ENCODE data around the gene PKMYT1.

The PKMYT1 gene

DNA sequence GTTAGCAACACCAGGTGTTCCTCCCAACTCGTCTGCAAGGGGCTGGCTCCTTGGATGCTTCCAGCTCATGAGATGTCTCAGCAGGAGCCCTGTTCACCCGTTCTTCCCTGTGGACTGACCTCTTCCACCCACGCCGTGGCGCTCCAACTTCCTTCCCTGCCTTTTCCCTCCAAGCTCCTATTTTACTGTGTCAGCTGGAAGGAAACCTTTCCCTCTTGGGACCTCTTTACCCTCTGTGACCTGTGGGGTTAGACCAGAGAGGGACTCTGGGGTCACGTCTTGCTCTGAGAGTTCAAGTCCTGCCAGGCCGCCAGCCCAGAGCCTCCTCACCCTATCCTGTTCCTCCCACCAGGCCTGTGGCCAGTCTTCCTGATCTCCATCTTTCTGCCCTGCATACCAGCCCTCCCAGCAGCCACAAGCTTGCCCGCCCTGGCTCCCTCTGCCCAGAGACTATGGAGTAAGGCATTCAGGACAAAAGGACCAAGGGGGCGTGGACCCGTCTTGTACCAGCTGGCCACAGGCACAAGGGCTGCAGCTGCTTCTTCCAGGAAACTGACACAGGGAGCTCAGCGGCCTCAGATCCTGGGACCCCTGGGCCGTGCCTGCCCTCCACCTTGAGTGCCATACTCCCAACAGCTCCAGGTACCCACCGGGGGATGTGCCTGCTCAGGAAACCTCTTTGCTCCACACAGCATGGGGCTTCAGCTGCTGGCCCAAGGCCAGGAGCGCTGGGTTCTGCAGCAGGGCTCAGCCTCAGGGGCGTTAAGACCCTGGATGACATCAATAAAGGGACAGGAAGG lies 8.1 kb downstream of the PKMYT1 start:
- no peaks in the 10 kb centered on the region for H3K36me3 ChIP-seq (ENCODE audit: insufficient read depth, low read length)
- no peak overlapping the region for H3K4me3 ChIP-seq (ENCODE audit: low read depth, low read length)
- H3K4me1 ChIP-seq (ENCODE audit: control insufficient read depth, insufficient read depth, low read length, unreplicated experiment), result peaks cover 9% of the 10 kb centered on the region

DNA sequence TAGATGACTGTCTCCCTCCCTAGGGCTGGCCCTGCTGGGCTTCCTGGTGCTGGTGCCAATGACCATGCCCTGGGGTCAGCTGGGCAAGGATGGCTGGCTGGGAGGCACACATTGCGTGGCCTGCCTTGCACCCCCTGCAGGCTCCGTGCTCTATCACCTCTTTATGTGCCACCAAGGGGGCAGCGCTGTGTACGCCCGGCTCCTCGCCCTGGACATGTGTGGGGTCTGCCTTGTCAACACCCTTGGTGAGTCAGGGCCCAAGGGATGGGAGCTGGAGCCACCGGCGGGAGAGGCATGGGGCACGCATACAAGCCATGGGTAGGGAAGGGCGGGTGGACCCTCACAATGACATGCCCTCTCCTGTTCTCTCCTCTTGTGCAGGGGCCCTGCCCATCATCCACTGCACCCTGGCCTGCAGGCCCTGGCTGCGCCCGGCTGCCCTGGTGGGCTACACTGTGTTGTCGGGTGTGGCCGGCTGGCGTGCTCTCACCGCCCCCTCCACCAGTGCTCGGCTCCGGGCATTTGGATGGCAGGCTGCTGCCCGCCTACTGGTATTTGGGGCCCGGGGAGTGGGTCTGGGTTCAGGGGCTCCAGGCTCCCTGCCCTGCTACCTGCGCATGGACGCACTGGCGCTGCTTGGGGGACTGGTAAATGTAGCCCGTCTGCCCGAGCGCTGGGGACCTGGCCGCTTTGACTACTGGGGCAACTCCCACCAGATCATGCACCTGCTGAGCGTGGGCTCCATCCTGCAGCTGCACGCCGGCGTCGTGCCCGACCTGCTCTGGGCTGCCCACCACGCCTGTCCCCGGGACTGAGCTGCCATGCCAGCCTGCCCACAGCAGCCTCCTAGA lies 8.9 kb downstream of the PKMYT1 start:
- Histone ChIP-seq H3K27ac (ENCODE audit: low read depth, low read length) (no peak overlapping the region), H3K4me3 (ENCODE audit: low read depth, low read length) (peak overlapping the region; percentile 94; the same call in 1 of the 2 replicates), H2AFZ (ENCODE audit: low read length, unreplicated experiment) (no peak overlapping the region), H3K36me3 (ENCODE audit: insufficient read depth, low read length) (no peaks in the 10 kb centered on the region), H3K79me2 (ENCODE audit: control insufficient read depth, insufficient read depth, low read length, unreplicated experiment) (no peaks in the 10 kb centered on the region), H3K4me1 (ENCODE audit: control insufficient read depth, insufficient read depth, low read length, unreplicated experiment) (peaks cover 9% of the 10 kb centered on the region), H3K27me3 (ENCODE audit: insufficient read depth, low read length) (peaks cover 18% of the 10 kb centered on the region; the same call in 1 of the 2 replicates)

More for the DNA sequence above, 8.1 kb downstream of the PKMYT1 start:
- H3K27ac ChIP-seq (ENCODE audit: low read depth, low read length), result no peak overlapping the region
- no peaks in the 10 kb centered on the region for H3K79me2 ChIP-seq (ENCODE audit: control insufficient read depth, insufficient read depth, low read length, unreplicated experiment)
- peaks cover 10% of the 10 kb centered on the region; the same call in 1 of the 2 replicates for H3K27me3 ChIP-seq (ENCODE audit: insufficient read depth, low read length)
- H2AFZ ChIP-seq (ENCODE audit: low read length, unreplicated experiment), result no peak overlapping the region

DNA sequence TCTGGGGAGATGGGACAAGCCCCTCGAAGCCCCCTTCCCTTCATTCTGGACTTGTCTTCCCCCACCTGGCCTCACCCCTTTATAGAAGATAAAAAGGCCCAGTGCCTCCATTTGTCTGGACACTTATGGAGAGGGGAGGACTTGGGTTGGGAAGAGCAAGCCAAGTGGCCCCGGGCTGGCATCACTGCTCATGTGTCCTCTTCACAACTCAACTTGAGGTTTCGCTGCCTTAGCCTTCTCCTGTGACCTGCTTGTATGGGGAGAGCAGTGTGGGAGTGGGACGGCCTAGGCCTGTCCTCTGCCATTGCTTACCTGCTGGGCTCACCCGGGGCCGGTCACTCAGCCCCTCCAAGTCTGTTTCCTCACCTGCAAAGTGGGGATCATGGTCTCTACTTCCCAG lies 9.7 kb downstream of the PKMYT1 start:
- Histone ChIP-seq H3K27ac (ENCODE audit: low read depth, low read length) (no peak overlapping the region), H3K27me3 (ENCODE audit: insufficient read depth, low read length) (peaks cover 22% of the 10 kb centered on the region; the same call in 1 of the 2 replicates), H3K79me2 (ENCODE audit: control insufficient read depth, insufficient read depth, low read length, unreplicated experiment) (no peaks in the 10 kb centered on the region), H3K36me3 (ENCODE audit: insufficient read depth, low read length) (no peaks in the 10 kb centered on the region), H2AFZ (ENCODE audit: low read length, unreplicated experiment) (no peak overlapping the region), H3K4me1 (ENCODE audit: control insufficient read depth, insufficient read depth, low read length, unreplicated experiment) (peaks cover 9% of the 10 kb centered on the region), H3K4me3 (ENCODE audit: low read depth, low read length) (peak overlapping the region; percentile 94)

DNA sequence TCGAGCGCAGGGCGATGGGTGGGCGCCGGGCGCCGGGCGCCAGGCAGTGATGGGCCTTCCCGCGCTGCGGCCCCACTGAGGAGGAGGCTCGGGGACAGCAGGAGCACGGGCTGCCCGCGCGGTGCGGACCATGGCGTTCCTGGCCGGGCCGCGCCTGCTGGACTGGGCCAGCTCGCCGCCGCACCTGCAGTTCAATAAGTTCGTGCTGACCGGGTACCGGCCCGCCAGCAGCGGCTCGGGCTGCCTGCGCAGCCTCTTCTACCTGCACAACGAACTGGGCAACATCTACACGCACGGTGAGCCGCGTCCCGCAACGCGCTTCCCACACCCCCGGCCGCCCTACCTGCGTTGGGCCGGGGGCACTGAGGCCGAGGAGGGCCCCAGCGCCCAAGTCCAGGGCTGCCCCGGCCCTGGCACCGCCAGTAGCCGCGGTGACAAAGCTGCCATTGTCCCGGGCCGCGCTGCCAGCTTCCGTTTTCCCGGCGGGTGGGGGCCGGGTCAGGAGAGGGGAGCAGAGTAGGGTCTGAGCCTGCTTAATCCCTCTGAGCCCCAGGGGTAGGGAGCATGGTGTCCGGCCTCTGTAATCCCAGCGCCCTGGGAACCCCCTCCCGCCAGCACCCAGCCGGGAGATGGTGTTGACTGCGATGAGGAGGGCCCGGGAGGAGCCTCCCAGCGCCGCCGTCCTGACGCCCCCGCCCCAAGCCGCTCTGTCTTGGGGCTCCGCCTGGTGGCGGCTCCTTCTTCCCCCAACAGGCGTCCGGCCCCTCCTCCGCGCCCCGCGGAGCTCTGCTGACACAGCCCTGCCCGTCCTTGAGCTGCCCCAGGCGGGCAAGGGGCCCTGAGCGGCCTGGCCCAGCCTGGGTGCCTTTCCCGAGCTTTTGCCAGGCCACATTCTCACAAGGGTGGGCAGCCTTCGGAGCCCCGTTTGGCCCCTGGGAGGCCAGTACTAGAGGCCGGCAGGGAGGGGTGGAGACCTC lies 10.4 kb downstream of the PKMYT1 start:
- H3K27ac ChIP-seq (ENCODE audit: low read depth, low read length), result no peak overlapping the region
- no peaks in the 10 kb centered on the region for H3K79me2 ChIP-seq (ENCODE audit: control insufficient read depth, insufficient read depth, low read length, unreplicated experiment)
- peak overlapping the region; percentile 91 for H2AFZ ChIP-seq (ENCODE audit: low read length, unreplicated experiment)
- H3K4me3 ChIP-seq (ENCODE audit: low read depth, low read length), result peak overlapping the region; percentile 94
- H3K4me1 ChIP-seq (ENCODE audit: control insufficient read depth, insufficient read depth, low read length, unreplicated experiment), result peaks cover 9% of the 10 kb centered on the region
- H3K27me3 ChIP-seq (ENCODE audit: insufficient read depth, low read length), result peaks cover 26% of the 10 kb centered on the region; the same call in 1 of the 2 replicates
- H3K36me3 ChIP-seq (ENCODE audit: insufficient read depth, low read length), result no peaks in the 10 kb centered on the region

DNA sequence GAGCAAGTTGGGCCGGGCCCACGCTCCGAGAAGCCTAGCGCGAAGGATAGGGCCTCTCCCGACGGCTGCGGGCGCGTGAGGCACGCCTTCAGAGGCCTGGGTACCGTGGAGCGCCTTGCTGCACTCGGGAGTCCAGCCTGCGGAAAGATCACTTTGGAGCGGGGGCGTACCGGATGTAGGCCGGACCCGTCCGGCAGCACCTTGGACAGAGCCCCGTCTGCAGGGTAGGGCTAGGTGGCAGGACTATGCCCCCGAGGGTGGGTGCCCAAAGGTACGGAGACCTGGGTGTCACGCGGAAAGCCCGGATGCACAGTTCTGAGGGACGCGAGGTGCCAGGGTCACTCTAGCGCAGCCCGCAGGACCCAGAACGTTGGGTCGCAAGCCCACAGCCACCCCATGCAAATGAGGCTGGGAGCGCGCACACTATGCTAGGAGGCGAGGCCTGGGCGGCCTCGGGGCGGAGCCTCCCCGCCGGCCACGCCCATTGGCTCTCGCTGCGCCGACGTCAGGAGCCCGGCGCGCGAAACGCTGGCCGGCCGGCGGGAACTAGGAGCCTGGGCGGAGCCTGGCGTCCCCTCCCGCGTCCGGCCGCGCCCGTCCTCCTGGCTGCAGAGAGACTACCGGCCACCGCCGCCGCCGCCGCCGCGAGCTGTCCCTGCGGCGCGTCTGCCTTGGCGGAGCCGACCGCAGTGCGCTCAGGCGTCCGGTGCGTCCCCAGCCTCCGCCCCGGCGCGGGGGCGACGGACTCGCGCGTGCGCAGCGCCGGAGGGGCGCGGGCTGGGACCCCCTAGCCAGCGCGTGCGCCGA lies 11.3 kb downstream of the PKMYT1 start, which contains the start of gene PAQR4:
Gene PAQR4, plus strand, starts transcription at position 611 of the 807 bp plus-strand sequence. CDS start 327 bp downstream, outside the sequence.
- peaks cover 16% of the 10 kb centered on the region for H3K4me1 ChIP-seq (ENCODE audit: control insufficient read depth, insufficient read depth, low read length, unreplicated experiment)
- no peaks in the 10 kb centered on the region for H3K79me2 ChIP-seq (ENCODE audit: control insufficient read depth, insufficient read depth, low read length, unreplicated experiment)
- peaks cover 35% of the 10 kb centered on the region for H3K27me3 ChIP-seq (ENCODE audit: insufficient read depth, low read length)
- H3K4me3 ChIP-seq (ENCODE audit: low read depth, low read length), result peak within 1 kb of the TSS; percentile 94
- H3K27ac ChIP-seq (ENCODE audit: low read depth, low read length), result no peak within 1 kb of the TSS
- H3K36me3 ChIP-seq (ENCODE audit: insufficient read depth, low read length), result no peaks in the 10 kb centered on the region
- peak within 1 kb of the TSS; percentile 91 for H2AFZ ChIP-seq (ENCODE audit: low read length, unreplicated experiment)

DNA sequence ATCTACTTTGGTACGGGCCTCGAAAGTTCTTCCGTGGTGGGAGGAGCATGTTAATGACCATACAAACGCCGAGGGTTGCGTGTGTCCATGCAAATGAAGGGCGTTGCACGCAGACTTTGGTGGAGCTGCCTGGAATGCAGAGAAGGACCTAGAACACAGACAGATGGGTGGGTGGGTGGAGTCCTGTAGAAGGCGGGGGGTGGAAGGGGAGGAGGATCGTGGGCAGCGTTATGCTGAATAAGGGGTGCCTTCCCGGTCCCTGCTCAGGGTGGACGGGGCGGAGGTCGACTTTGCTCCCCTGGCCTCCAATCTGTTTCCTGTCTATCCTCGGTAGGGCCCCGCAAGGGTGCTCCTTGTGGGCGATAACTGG lies 11.9 kb downstream of the PKMYT1 start:
- Histone ChIP-seq H3K4me3 (ENCODE audit: low read depth, low read length) (peak overlapping the region; percentile 94), H2AFZ (ENCODE audit: low read length, unreplicated experiment) (no peak overlapping the region), H3K79me2 (ENCODE audit: control insufficient read depth, insufficient read depth, low read length, unreplicated experiment) (no peaks in the 10 kb centered on the region), H3K27ac (ENCODE audit: low read depth, low read length) (no peak overlapping the region), H3K4me1 (ENCODE audit: control insufficient read depth, insufficient read depth, low read length, unreplicated experiment) (peaks cover 18% of the 10 kb centered on the region), H3K27me3 (ENCODE audit: insufficient read depth, low read length) (peaks cover 40% of the 10 kb centered on the region), H3K36me3 (ENCODE audit: insufficient read depth, low read length) (no peaks in the 10 kb centered on the region)

DNA sequence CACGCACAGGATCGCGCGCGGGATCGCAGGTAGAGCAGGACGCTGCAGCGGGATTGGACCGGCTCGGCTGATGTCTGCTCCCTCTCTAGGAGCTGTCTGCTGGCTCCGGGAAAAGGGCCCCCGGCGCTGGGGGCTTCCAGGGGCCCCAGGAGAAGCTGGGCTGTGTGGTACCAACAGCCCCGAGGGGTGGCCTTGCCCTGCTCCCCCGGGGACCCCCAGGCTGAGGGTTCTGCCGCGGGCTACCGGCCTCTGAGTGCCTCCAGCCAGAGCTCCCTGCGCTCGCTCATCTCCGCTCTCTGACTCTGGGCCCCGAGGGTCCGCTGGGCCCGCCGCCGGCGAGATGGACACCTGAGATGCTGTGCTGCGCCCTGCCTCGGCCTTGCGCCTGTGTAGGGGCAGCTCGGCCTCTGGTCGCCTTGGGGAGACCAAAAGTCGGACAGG lies 12.5 kb downstream of the PKMYT1 start:
- H3K4me3 ChIP-seq (ENCODE audit: low read depth, low read length), result no peak overlapping the region
- no peak overlapping the region for H2AFZ ChIP-seq (ENCODE audit: low read length, unreplicated experiment)
- peaks cover 18% of the 10 kb centered on the region for H3K4me1 ChIP-seq (ENCODE audit: control insufficient read depth, insufficient read depth, low read length, unreplicated experiment)
- H3K27me3 ChIP-seq (ENCODE audit: insufficient read depth, low read length), result peaks cover 47% of the 10 kb centered on the region
- no peak overlapping the region for H3K27ac ChIP-seq (ENCODE audit: low read depth, low read length)
- no peaks in the 10 kb centered on the region for H3K79me2 ChIP-seq (ENCODE audit: control insufficient read depth, insufficient read depth, low read length, unreplicated experiment)
- no peaks in the 10 kb centered on the region for H3K36me3 ChIP-seq (ENCODE audit: insufficient read depth, low read length)

DNA sequence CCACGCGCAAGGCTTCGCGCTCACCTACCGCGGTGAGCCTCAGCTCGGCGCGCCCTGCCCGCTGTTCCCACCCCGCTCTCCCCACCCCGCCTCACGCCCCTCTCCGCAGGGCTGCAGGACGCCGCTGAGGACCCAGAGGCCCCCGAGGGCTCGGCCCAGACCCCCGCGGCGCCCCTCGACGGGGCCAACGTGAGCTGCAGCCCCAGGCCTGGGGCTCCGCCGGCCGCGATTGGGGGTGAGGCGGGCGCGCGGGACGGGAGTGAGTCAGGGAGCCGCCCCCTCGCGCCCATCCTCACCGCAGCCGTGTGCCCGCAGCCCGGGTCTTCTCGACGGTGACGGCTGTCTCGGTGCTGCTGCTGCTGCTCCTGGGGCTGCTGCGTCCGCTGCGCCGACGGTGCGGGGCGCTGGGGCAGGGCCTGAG lies 13.0 kb downstream of the PKMYT1 start:
- H3K36me3 ChIP-seq (ENCODE audit: insufficient read depth, low read length), result no peaks in the 10 kb centered on the region
- H2AFZ ChIP-seq (ENCODE audit: low read length, unreplicated experiment), result no peak overlapping the region
- no peak overlapping the region for H3K4me3 ChIP-seq (ENCODE audit: low read depth, low read length)
- H3K27me3 ChIP-seq (ENCODE audit: insufficient read depth, low read length), result peaks cover 52% of the 10 kb centered on the region
- no peaks in the 10 kb centered on the region for H3K79me2 ChIP-seq (ENCODE audit: control insufficient read depth, insufficient read depth, low read length, unreplicated experiment)
- peaks cover 18% of the 10 kb centered on the region for H3K4me1 ChIP-seq (ENCODE audit: control insufficient read depth, insufficient read depth, low read length, unreplicated experiment)
- no peak overlapping the region for H3K27ac ChIP-seq (ENCODE audit: low read depth, low read length)

DNA sequence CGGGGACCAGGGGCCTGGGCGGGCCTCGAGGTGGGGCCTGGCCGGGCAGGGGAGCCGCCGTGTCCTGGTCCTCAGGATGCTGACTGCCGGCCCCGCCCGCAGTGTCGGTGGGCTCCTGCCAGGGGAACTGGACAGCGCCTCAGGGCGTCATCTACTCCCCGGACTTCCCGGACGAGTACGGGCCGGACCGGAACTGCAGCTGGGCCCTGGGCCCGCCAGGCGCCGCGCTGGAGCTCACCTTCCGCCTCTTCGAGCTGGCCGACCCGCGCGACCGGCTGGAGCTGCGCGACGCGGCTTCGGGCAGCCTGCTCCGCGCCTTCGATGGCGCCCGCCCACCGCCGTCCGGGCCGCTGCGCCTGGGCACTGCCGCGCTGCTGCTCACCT lies 13.4 kb downstream of the PKMYT1 start:
- H3K79me2 ChIP-seq (ENCODE audit: control insufficient read depth, insufficient read depth, low read length, unreplicated experiment), result no peaks in the 10 kb centered on the region
- H3K4me3 ChIP-seq (ENCODE audit: low read depth, low read length), result no peak overlapping the region
- no peaks in the 10 kb centered on the region for H3K36me3 ChIP-seq (ENCODE audit: insufficient read depth, low read length)
- no peak overlapping the region for H3K27ac ChIP-seq (ENCODE audit: low read depth, low read length)
- peaks cover 55% of the 10 kb centered on the region for H3K27me3 ChIP-seq (ENCODE audit: insufficient read depth, low read length)
- H3K4me1 ChIP-seq (ENCODE audit: control insufficient read depth, insufficient read depth, low read length, unreplicated experiment), result peaks cover 18% of the 10 kb centered on the region
- no peak overlapping the region for H2AFZ ChIP-seq (ENCODE audit: low read length, unreplicated experiment)
